IMR-90 (cell line): ENCODE results near the gene CLSTN1. TPM values are rescaled to one million over a fixed set of nuclear protein-coding genes. Genes with fewer than 3 reads are reported as not detected.

Experiments
- ATAC-seq: fragments of 200-7000 bp; cut with Tn5 transposase; 2 replicates; pipeline ENCODE4 v1.9.1; 2020; ENCODE audit warnings: low read depth, mild to moderate bottlenecking, moderate library complexity
- BruUV-seq: library from RNA; stranded (reverse); fragments of 400-500 nt; replicated peaks from 2 replicates; lab custom pipeline; 2021; lab: Mats Ljungman, UMichigan
- CTCF ChIA-PET: fragments of 300-600 bp; formaldehyde crosslinking; extraction: SDS; loops from one replicate; lab custom pipeline; 2021; ENCODE audit warnings: antibody characterized with exemption; lab: Yijun Ruan, JAX
- POLR2A ChIA-PET: fragments of 300-600 bp; sonication (Branson Sonifier 250); formaldehyde crosslinking; loops from one replicate; lab custom pipeline; 2022; ENCODE audit warnings: antibody characterized with exemption; ENCODE audit not compliant: unreplicated experiment; lab: Charles Lee
- DNase-seq: peaks from one replicate; pipeline ENCODE4 v3.0.0; 2013
- H2AFZ ChIP-seq: replicated peaks from 2 replicates; pipeline ENCODE3; 2013; ENCODE audit warnings: low read length, mild to moderate bottlenecking; ENCODE audit not compliant: poor library complexity
- H2AK5ac ChIP-seq: 2 replicates; pipeline ENCODE4 v1.6.1; 2013; ENCODE audit warnings: low read depth, low read length, inconsistent platforms
- H2AK9ac ChIP-seq: replicated peaks from 2 replicates; pipeline ENCODE3; 2013; ENCODE audit warnings: mild to moderate bottlenecking, low read depth, low read length, moderate library complexity; ENCODE audit not compliant: poor library complexity
- H2BK120ac ChIP-seq: 2 replicates; pipeline ENCODE4 v1.6.1; 2013; ENCODE audit warnings: low read depth, low read length, inconsistent platforms
- H2BK15ac ChIP-seq: 3 replicates; pipeline ENCODE4 v1.6.1; 2013; ENCODE audit warnings: low read depth, low read length, inconsistent platforms
- H2BK20ac ChIP-seq: 2 replicates; pipeline ENCODE4 v1.6.1; 2013; ENCODE audit warnings: low read depth, mild to moderate bottlenecking, inconsistent platforms, low read length, moderate library complexity
- H2BK5ac ChIP-seq: 2 replicates; pipeline ENCODE4 v1.6.1; 2013; ENCODE audit warnings: mild to moderate bottlenecking, low read depth, low read length, inconsistent platforms; ENCODE audit not compliant: poor library complexity, severe bottlenecking
- H3K14ac ChIP-seq: replicated peaks from 2 replicates; pipeline ENCODE4 v1.6.1; 2013; ENCODE audit warnings: low read depth, low read length, inconsistent platforms
- H3K18ac ChIP-seq: 2 replicates; pipeline ENCODE4 v1.6.1; 2013; ENCODE audit warnings: low read depth, low read length, control low read depth
- H3K23ac ChIP-seq: 2 replicates; pipeline ENCODE4 v1.6.1; 2013; ENCODE audit warnings: low read depth, low read length, inconsistent platforms
- H3K27ac ChIP-seq: 2 replicates; pipeline ENCODE4 v1.5.1; 2013; ENCODE audit warnings: mild to moderate bottlenecking, control low read depth, low read length; ENCODE audit not compliant: insufficient read depth
- H3K27me3 ChIP-seq: 2 replicates; pipeline ENCODE4 v1.6.1; 2013; ENCODE audit warnings: low read length; ENCODE audit not compliant: control insufficient read depth, insufficient read depth
- H3K36me3 ChIP-seq: 2 replicates; pipeline ENCODE4 v1.6.1; 2013; ENCODE audit warnings: low read length, mixed read lengths; ENCODE audit not compliant: control insufficient read depth, insufficient read depth
- H3K4ac ChIP-seq: 2 replicates; pipeline ENCODE4 v1.6.1; 2013; ENCODE audit warnings: low read depth, low read length, inconsistent platforms
- H3K4me1 ChIP-seq: 2 replicates; pipeline ENCODE4 v1.6.1; 2013; ENCODE audit warnings: low read length, mixed read lengths; ENCODE audit not compliant: control insufficient read depth, insufficient read depth
- H3K4me2 ChIP-seq: 2 replicates; pipeline ENCODE4 v1.6.1; 2013; ENCODE audit warnings: low read depth, mild to moderate bottlenecking, control low read depth, low read length, moderate library complexity
- H3K4me3 ChIP-seq: 2 replicates; pipeline ENCODE4 v1.5.1; 2013; ENCODE audit warnings: low read depth, mild to moderate bottlenecking, control low read depth, low read length, moderate library complexity; ENCODE audit not compliant: insufficient read depth
- H3K56ac ChIP-seq: 2 replicates; pipeline ENCODE4 v1.6.1; 2013; ENCODE audit warnings: low read length, inconsistent platforms; ENCODE audit not compliant: insufficient read depth; ENCODE audit errors: extremely low read depth
- H3K79me1 ChIP-seq, 2 experiments: 2 replicates each; pipeline ENCODE4 v1.6.1; 2013; ENCODE audit warnings: low read length in 2 of 2, inconsistent platforms in 1 of 2, low read depth in 1 of 2
- H3K9ac ChIP-seq: 2 replicates; pipeline ENCODE4 v1.6.1; 2013; ENCODE audit warnings: low read depth, low read length, control low read depth
- H3K9me1 ChIP-seq: 2 replicates; pipeline ENCODE4 v1.6.1; 2013; ENCODE audit warnings: low read length, inconsistent platforms; ENCODE audit not compliant: insufficient read depth
- H3K9me3 ChIP-seq: 2 replicates; pipeline ENCODE4 v1.6.1; 2013; ENCODE audit warnings: low read length; ENCODE audit not compliant: control insufficient read depth, insufficient read depth
- H4K20me1 ChIP-seq: 2 replicates; pipeline ENCODE4 v1.6.1; 2013; ENCODE audit warnings: low read length, inconsistent platforms; ENCODE audit not compliant: insufficient read depth
- H4K5ac ChIP-seq: 2 replicates; pipeline ENCODE4 v1.6.1; 2013; ENCODE audit warnings: mild to moderate bottlenecking, low read depth, low read length, control low read depth
- H4K8ac ChIP-seq, 2 experiments: 2 replicates each; pipeline ENCODE4 v1.6.1; 2013; ENCODE audit warnings: low read depth in 2 of 2, low read length in 2 of 2, control low read depth in 1 of 2, inconsistent platforms in 1 of 2
- H4K91ac ChIP-seq: 2 replicates; pipeline ENCODE4 v1.6.1; 2013; ENCODE audit warnings: low read depth, low read length, inconsistent platforms; ENCODE audit not compliant: insufficient read depth
- BHLHE40 ChIP-seq: fragments of 150-350 bp; IDR thresholded peaks from 2 replicates; pipeline ENCODE4 v1.6.1; 2016; ENCODE audit warnings: mild to moderate bottlenecking, low read depth, low read length
- MAZ ChIP-seq: IDR thresholded peaks from 2 replicates; pipeline ENCODE4 v1.6.1; 2012; ENCODE audit warnings: low read depth, mild to moderate bottlenecking, low read length, improper control_type of control experiment, moderate library complexity, borderline replicate concordance
- POLR2A ChIP-seq: IDR thresholded peaks from 2 replicates; pipeline ENCODE4 v1.6.1; 2012; ENCODE audit warnings: mild to moderate bottlenecking, low read depth, low read length
- RAD21 ChIP-seq: IDR thresholded peaks from 2 replicates; pipeline ENCODE4 v1.6.1; 2012; ENCODE audit warnings: low read length, improper control_type of control experiment
- RCOR1 ChIP-seq: IDR thresholded peaks from 2 replicates; pipeline ENCODE4 v1.6.1; 2012; ENCODE audit warnings: mild to moderate bottlenecking, low read length, improper control_type of control experiment; ENCODE audit not compliant: insufficient replicate concordance
- RFX5 ChIP-seq: IDR thresholded peaks from 2 replicates; pipeline ENCODE4 v1.8.0; 2012; ENCODE audit warnings: low read depth, mild to moderate bottlenecking, low read length, moderate library complexity
- WGBS, 2 experiments: methylation state at CpG; one replicate each; pipeline versions ENCODE4 v1.1.5 to v1.1.7; 2013; ENCODE audit warnings: missing lambda C conversion rate in 2 of 2; ENCODE audit not compliant: insufficient read length in 1 of 2; ENCODE audit errors: extremely low coverage in 2 of 2; 5-methylcytosine and 5-hydroxymethylcytosine counted together
- dilution Hi-C: fragments of 300-500 bp; cut with HindIII; formaldehyde crosslinking; loops from one replicate; pipeline ENCODE4 v1.14.3; 2018; ENCODE audit warnings: low sequenced_read_pairs; ENCODE audit not compliant: unreplicated experiment
- in situ Hi-C: fragments of 300-500 bp; cut with MboI; formaldehyde crosslinking; loops from 3 replicates; pipeline ENCODE4 v1.14.3; 2019; ENCODE audit warnings: low sequenced_read_pairs, inconsistent platforms, mixed read lengths
- intact Hi-C: fragments of 100-400 bp; cut with micrococcal nuclease; formaldehyde crosslinking; loops from 2 replicates; pipeline ENCODE4 v1.10.0; 2022
- polyA plus RNA-seq, 3 experiments: library from polyadenylated mRNA; depleted of rRNA; stranded (reverse); fragments of >200 nt; gene quantifications; 2 replicates each; pipeline ENCODE4 v1.2.3, GENCODE V29; 2012; ENCODE audit warnings: low replicate concordance in 1 of 3
- total RNA-seq: library from RNA; depleted of rRNA; stranded (reverse); fragments of >200 nt; gene quantifications from 2 replicates; pipeline ENCODE4 v1.2.3, GENCODE V29; 2012
- TF ChIP-seq, protein P1 (sequence below): conservative IDR thresholded peaks from 2 replicates; pipeline ENCODE4 v1.5.1; 2012; ENCODE audit warnings: mild to moderate bottlenecking, low read depth, low read length, improper control_type of control experiment
- TF ChIP-seq, protein P2 (sequence below): fragments of 150-350 bp; IDR thresholded peaks from 2 replicates; pipeline ENCODE4 v1.6.1; 2016; ENCODE audit warnings: low read depth, mild to moderate bottlenecking, low read length, moderate library complexity, borderline replicate concordance
- TF ChIP-seq, protein P3 (sequence below): fragments of 150-350 bp; IDR thresholded peaks from 2 replicates; pipeline ENCODE4 v1.6.1; 2017; ENCODE audit warnings: mild to moderate bottlenecking, antibody characterized with exemption, low read length, low read depth

Gene CLSTN1
- total and polyA plus RNA-seq, 2 of the 4 experiments (the other 2 are of a cell fraction): 30.1 to 72.2 TPM

- CTCF ChIA-PET: no interaction called here
- in situ Hi-C loops: loop anchor here (5.0 kb wide), 1 partner anchor 80 kb away; no protein-coding TSS in a partner anchor
- H3K9ac ChIP-seq: no peak overlapping the region
- no peak overlapping the region for H2BK20ac ChIP-seq
- H4K8ac ChIP-seq: no peak overlapping the region
- H3K18ac ChIP-seq: no peak overlapping the region
- intact Hi-C loops: no loop called here
- dilution Hi-C loops: no loop called here
- no peak for TF ChIP-seq RCOR1
- TF ChIP-seq, protein P1, sequence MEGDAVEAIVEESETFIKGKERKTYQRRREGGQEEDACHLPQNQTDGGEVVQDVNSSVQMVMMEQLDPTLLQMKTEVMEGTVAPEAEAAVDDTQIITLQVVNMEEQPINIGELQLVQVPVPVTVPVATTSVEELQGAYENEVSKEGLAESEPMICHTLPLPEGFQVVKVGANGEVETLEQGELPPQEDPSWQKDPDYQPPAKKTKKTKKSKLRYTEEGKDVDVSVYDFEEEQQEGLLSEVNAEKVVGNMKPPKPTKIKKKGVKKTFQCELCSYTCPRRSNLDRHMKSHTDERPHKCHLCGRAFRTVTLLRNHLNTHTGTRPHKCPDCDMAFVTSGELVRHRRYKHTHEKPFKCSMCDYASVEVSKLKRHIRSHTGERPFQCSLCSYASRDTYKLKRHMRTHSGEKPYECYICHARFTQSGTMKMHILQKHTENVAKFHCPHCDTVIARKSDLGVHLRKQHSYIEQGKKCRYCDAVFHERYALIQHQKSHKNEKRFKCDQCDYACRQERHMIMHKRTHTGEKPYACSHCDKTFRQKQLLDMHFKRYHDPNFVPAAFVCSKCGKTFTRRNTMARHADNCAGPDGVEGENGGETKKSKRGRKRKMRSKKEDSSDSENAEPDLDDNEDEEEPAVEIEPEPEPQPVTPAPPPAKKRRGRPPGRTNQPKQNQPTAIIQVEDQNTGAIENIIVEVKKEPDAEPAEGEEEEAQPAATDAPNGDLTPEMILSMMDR: no peak
- TF ChIP-seq MAZ: no peak
- TF ChIP-seq, protein P2, sequence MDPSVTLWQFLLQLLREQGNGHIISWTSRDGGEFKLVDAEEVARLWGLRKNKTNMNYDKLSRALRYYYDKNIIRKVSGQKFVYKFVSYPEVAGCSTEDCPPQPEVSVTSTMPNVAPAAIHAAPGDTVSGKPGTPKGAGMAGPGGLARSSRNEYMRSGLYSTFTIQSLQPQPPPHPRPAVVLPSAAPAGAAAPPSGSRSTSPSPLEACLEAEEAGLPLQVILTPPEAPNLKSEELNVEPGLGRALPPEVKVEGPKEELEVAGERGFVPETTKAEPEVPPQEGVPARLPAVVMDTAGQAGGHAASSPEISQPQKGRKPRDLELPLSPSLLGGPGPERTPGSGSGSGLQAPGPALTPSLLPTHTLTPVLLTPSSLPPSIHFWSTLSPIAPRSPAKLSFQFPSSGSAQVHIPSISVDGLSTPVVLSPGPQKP: no peak
- no peak for TF ChIP-seq RAD21
- TF ChIP-seq POLR2A: no peak
- TF ChIP-seq BHLHE40: no peak
- TF ChIP-seq, protein P3, sequence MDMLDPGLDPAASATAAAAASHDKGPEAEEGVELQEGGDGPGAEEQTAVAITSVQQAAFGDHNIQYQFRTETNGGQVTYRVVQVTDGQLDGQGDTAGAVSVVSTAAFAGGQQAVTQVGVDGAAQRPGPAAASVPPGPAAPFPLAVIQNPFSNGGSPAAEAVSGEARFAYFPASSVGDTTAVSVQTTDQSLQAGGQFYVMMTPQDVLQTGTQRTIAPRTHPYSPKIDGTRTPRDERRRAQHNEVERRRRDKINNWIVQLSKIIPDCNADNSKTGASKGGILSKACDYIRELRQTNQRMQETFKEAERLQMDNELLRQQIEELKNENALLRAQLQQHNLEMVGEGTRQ: no peak
- no peak for TF ChIP-seq RFX5
- 92% methylated on average over 2 of the region's 8 CpGs; no CpG with 5 or more reads in 1 of the 2 experiments for WGBS, 2 experiments
- H2AK9ac ChIP-seq: no peak overlapping the region
- no peak overlapping the region for H3K14ac ChIP-seq
- H3K36me3 ChIP-seq: no peaks in the 10 kb centered on the region
- H3K27me3 ChIP-seq: no peaks in the 10 kb centered on the region
- POLR2A ChIA-PET: no interaction called here
- H2BK5ac ChIP-seq: no peak overlapping the region
- no peak overlapping the region for H4K5ac ChIP-seq
- peaks cover 6% of the 10 kb centered on the region; the same call in 1 of the 2 replicates for H3K4me1 ChIP-seq
- no peak overlapping the region for H2AK5ac ChIP-seq
- H3K9me3 ChIP-seq: no peaks in the 10 kb centered on the region
- H3K79me1 ChIP-seq: peaks cover 31 to 74% of the 10 kb centered on the region in 2 experiments
- no peak overlapping the region for H3K4me3 ChIP-seq
- H4K20me1 ChIP-seq: peaks cover 59% of the 10 kb centered on the region
- H3K23ac ChIP-seq: no peak overlapping the region
- H2AFZ ChIP-seq: no peak overlapping the region
- H3K56ac ChIP-seq: no peak overlapping the region
- no peak overlapping the region for H2BK120ac ChIP-seq
- H3K4ac ChIP-seq: no peak overlapping the region
- DNase-seq (no peak), ATAC-seq (no peak)
- no peak overlapping the region for H3K27ac ChIP-seq
- H4K91ac ChIP-seq: no peak overlapping the region
- peaks cover 8% of the 10 kb centered on the region for H3K9me1 ChIP-seq
- no TSS peak for BruUV-seq
- no peak overlapping the region for H3K4me2 ChIP-seq
- H2BK15ac ChIP-seq: no peak overlapping the region
These were observed 36.1 kb downstream of the CLSTN1 start for GRCh38 chr1:9787702-9788101.
